GM21390 (cell line): Measurements from ENCODE around the gene ACADS.
A peak's percentile ranks its signal among the peaks of the same experiment; 100 is the strongest.

Experiments used
- ATAC-seq: cut with Tn5 transposase; IDR thresholded peaks from one replicate; pipeline ENCODE4 v1.9.1; 2021; ENCODE audit not compliant: unreplicated experiment

Gene ACADS

DNA sequence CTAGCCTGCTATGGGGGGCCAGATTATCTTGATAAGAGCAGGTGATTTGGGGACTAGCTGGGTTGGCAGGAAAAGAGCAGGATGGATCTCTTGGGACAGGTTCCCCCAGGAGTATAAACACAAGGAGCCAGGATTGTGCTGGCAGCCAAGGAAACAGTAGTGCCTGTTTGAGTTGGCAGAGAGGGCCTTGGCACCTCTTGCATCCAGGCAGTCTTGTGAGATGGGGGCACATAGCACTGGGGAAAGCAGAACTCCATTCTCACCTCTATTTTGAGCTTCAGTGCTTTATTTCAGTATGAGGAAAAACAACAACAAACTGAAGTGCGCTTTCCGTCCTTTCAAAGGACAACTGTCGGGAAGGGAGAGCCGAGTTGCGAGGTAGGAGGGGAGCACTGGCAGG lies 24.7 kb upstream of the ACADS start:
- ATAC-seq, result no peak

GRCh38 chr12:120702637-120703036 lies 23.0 kb upstream of the ACADS start:
- ATAC-seq, result no peak

- no peak for ATAC-seq
Measured at GRCh38 chr12:120703311-120703942, 22.2 kb upstream of the ACADS start.

DNA sequence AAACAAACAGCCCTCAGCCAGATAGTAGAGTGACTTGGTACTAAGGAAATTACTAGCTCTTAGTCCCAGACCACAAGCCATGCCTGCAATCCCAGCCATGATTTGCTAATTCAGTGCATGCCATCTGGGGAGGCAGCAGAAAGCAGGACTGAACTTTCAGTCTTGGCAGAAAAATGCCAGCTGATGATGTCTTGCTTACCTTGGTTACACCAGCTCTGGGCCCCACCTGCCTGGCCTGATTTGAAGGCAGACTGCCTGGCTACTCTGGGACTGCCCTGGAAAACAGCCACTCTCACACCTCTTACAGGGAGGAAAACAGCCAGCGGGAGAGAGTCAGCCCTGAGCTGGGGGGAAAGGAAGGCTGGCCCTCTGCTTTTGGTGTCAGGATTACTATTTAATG lies 20.0 kb upstream of the ACADS start:
- ATAC-seq, result no peak

DNA sequence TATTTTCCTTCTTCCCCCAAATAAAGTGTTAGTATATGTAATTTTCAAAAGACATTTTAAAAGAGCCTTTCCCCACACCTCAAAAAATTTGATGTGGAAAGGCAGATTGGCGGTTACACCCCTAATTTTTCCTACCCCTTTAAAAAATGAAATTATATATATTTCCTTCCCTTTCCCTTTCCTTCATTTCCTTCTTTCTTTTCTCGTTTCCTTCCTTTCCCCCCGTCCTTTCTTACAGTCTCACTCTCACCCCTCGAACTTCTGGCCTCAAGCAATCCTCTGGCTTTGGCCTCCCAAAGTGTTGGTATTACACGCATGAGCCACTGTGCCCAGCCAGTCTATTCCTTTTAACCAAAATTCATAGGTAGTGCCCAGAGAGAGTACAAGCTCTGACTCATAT lies 19.6 kb upstream of the ACADS start:
- no peak for ATAC-seq

GRCh38 chr12:120708651-120709050 lies 17.0 kb upstream of the ACADS start:
- ATAC-seq, result no peak

DNA sequence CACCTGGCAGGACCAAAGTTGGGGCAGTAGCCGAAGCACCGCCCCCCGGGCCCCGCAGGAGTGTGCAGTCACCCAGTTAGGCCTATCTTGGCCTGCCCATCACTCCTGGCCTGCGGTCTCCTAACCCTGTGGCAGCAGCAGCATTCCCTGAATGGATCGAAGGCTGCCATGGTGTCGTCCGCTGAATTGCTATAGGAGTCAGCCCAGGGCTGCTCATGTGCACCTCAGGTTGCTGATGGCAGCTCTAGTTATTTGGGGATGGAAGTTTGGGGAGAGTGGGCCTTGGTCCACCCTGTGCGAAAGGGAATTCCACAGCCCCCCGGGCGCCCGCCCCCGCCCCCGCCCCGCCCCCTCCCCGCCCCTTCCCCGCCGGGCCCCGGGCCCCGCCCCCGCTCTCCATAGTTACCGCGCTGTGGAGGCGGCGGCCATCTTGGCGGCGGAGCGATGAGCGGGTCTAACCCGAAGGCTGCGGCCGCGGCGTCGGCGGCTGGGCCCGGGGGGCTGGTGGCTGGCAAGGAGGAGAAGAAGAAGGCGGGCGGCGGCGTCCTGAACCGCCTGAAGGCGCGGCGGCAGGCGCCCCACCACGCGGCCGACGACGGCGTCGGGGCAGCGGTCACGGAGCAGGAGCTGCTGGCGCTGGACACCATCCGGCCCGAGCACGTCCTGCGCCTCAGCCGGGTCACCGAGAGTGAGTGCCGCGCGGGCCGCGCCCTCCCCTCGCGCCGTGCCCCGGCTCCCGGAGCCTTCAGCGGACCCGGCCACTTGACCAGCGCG lies 15.4 kb upstream of the ACADS start, which contains the start of gene UNC119B:
Gene UNC119B, plus strand, starts transcription at position 428 of the 774 bp plus-strand sequence. Its CDS starts 17 bp downstream, at position 445.
- peak; percentile 69 for ATAC-seq

DNA sequence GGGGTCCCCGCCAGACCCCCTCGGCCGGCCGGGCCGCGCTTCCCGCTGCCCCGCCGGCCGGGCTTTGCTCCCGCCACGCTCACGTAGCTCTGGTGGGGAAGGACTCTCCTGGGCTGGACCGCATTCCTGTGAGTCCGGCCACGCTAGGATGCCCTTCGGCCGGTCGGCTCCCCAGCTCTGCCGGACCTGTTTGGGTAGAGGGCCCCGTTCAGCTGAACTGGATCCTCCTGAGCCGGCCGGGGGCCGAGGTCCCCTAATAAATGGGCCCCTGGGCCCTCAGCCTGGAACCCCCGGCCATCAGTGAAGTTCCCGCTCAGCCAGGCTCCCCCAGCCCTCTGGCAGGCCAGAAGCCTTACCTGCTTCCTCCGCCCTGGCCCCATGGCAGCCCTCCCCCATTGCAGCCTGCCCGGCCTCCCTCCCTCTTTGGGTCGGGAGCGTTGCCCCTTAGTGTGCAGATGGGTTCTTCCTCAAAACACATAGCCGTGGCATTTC lies 14.8 kb upstream of the ACADS start:
- ATAC-seq, result peak; percentile 19

- no peak for ATAC-seq
Measured at GRCh38 chr12:120711411-120711810, 14.2 kb upstream of the ACADS start.

- ATAC-seq, result no peak
Measured at GRCh38 chr12:120712610-120713009, 13.0 kb upstream of the ACADS start.

DNA sequence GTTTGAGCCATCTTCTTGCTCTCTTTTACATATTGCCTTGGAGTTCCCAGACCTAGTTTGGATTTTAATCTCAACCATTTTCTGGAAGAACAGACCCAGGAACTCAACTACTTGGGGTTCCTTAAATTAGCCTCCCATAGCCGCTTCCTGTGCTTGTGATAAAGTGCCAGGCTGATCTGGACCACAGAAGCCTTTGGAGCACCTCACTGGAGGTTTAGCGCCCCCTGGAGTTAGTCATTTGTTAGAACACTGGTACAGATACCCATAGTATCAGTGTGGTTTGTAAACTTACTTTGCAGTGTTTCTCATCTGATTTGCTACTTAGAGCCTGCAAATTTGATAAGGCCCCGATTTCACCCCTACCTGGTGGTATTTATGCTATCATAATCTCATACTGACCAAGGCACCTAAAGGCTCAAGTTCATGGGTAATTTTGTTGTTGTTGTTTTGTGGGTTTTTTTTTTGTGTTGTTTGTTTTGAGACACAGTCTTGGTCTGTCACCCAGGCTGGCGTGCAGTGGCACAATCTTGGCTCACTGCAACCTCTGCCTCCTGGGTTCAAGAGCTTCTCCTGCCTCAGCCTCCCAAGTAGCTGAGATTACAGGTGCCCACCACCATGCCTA lies 11.7 kb upstream of the ACADS start:
- no peak for ATAC-seq

GRCh38 chr12:120718055-120718454 lies 7.6 kb upstream of the ACADS start:
- no peak for ATAC-seq

- ATAC-seq, result no peak
Measured at GRCh38 chr12:120719072-120719471, 6.6 kb upstream of the ACADS start.

- ATAC-seq, result no peak
Measured at GRCh38 chr12:120719496-120720233, 6.0 kb upstream of the ACADS start.

- ATAC-seq, result no peak
Measured at GRCh38 chr12:120720234-120720986, 5.2 kb upstream of the ACADS start.

- ATAC-seq, result no peak
Measured at GRCh38 chr12:120720987-120721801, 4.4 kb upstream of the ACADS start.

GRCh38 chr12:120721866-120722265 lies 3.8 kb upstream of the ACADS start:
- no peak for ATAC-seq

- ATAC-seq, result no peak
Measured at GRCh38 chr12:120722784-120723183, 2.8 kb upstream of the ACADS start.

DNA sequence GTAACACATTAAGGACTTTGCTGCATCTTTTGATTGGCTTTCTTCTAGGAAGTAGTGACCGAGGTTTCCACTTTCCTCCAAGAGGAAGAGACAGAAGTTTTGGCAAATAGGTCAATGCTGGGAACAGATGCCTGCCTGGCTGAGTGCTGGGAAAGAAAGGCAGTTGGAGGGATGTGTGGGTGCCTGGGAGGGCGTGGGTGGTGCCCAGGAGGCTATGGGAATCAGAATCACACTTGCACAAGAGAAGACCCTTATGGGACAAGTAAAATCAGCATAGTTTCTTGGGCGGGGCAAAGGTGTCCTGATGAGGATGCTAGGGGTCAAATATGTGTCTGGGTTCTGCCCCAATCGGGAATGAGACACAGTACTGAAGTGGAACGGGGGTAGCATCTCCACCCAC lies 906 bp upstream of the ACADS start:
- no peak for ATAC-seq
